ENCODE measurements around the gene CPOX.
A peak's percentile ranks its signal among the peaks of the same experiment; 100 is the strongest.

Gene CPOX

DNA sequence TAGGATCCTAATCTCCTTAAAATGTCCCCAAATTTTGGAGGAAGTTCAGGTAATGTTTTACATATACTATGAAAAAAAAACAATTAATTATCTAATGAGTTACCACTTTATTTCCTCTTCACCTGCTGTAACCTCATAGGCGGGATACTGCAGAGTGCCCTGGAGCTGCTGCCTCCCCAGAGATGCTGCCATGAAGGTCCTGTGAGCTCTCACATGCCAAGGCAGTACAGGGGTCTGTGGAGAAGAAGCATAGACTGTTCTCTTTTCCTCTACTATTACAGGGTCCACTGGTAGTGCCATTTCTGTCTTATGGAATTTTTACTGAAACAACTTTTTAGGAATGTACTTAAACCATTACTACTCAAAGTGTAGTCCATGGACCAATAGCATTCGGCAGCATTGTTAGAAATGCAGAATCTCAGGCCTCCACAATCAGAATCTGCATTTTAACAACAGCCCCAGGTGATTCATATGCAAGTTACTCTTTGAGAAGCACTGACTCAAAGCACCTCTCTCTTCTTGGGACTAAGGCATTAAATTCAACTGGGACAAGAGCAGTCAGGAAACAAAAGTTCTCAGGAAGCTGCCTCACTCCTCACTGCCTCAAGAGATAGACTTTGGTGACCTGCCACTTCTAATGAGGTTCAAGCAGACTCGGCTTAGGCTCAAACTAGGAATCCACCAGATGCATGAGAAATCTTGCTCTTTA, 30.3 kb upstream of the CPOX start:
- DNase-seq (ENCODE audit: extremely low read depth, insufficient read length): no peak
- Histone ChIP-seq H3K36me3 (ENCODE audit: control insufficient read depth, insufficient read depth, low read length) (no peaks in the 10 kb centered on the region), H3K27me3 (replicated peaks; ENCODE audit: control insufficient read depth, insufficient read depth, low read length) (no peaks in the 10 kb centered on the region), H3K4me3 (replicated peaks; ENCODE audit: low read depth, low read length) (no peak overlapping the region)
- TF ChIP-seq, protein P1, sequence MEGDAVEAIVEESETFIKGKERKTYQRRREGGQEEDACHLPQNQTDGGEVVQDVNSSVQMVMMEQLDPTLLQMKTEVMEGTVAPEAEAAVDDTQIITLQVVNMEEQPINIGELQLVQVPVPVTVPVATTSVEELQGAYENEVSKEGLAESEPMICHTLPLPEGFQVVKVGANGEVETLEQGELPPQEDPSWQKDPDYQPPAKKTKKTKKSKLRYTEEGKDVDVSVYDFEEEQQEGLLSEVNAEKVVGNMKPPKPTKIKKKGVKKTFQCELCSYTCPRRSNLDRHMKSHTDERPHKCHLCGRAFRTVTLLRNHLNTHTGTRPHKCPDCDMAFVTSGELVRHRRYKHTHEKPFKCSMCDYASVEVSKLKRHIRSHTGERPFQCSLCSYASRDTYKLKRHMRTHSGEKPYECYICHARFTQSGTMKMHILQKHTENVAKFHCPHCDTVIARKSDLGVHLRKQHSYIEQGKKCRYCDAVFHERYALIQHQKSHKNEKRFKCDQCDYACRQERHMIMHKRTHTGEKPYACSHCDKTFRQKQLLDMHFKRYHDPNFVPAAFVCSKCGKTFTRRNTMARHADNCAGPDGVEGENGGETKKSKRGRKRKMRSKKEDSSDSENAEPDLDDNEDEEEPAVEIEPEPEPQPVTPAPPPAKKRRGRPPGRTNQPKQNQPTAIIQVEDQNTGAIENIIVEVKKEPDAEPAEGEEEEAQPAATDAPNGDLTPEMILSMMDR (IDR thresholded peaks at IDR 0.05; ENCODE audit: insufficient read depth, low read length, poor library complexity, severe bottlenecking): no peak

DNA sequence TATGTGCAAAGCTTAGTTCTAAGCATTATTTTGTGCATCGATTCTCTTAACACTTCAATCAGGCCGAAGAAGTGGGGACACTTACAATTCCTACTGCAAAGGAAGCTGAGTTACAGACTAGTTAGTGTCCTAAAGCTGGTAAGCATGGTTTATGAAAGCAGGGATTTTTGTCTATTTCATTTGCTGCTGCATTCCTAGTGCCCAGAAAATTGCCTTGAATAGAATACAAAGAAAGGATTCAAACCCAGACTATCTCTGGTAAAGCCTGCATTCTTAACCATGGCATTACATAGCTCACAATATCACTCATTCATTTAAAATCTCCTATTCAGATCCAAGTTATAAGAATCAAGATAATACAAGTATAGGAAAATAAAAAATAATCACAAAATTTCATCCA, 24.4 kb upstream of the CPOX start:
- TF ChIP-seq, protein P1 (IDR thresholded peaks at IDR 0.05; ENCODE audit: insufficient read depth, low read length, poor library complexity, severe bottlenecking): no peak
- no peak for DNase-seq (ENCODE audit: extremely low read depth, insufficient read length)
- Histone ChIP-seq H3K36me3 (ENCODE audit: control insufficient read depth, insufficient read depth, low read length) (no peaks in the 10 kb centered on the region), H3K27me3 (replicated peaks; ENCODE audit: control insufficient read depth, insufficient read depth, low read length) (no peaks in the 10 kb centered on the region), H3K4me3 (replicated peaks; ENCODE audit: low read depth, low read length) (no peak overlapping the region)

DNA sequence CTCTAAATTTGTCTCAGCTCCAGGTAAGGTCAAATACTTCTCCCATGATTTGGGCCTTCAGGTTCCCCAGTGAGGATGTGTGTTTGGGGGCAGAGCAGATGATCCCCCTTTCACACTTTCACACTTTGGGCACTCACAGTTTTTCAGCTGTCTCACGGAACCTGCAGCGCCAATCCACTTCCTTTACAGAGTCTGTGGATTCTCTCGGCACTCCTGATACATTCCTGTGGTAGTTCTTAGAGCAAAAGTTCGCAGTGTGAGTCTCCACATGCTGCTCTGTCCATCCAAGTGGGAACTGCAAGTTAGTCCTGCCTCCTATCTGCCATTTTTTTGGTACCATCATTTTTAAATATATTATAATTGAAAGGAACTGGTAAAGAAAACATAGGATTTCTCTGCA, 20.2 kb upstream of the CPOX start:
- no peaks in the 10 kb centered on the region for H3K27me3 ChIP-seq (replicated peaks; ENCODE audit: control insufficient read depth, insufficient read depth, low read length)
- H3K4me3 ChIP-seq (replicated peaks; ENCODE audit: low read depth, low read length): no peak overlapping the region
- no peaks in the 10 kb centered on the region for H3K36me3 ChIP-seq (ENCODE audit: control insufficient read depth, insufficient read depth, low read length)
- no peak for DNase-seq (ENCODE audit: extremely low read depth, insufficient read length)
- TF ChIP-seq, protein P1 (IDR thresholded peaks at IDR 0.05; ENCODE audit: insufficient read depth, low read length, poor library complexity, severe bottlenecking): no peak

DNA sequence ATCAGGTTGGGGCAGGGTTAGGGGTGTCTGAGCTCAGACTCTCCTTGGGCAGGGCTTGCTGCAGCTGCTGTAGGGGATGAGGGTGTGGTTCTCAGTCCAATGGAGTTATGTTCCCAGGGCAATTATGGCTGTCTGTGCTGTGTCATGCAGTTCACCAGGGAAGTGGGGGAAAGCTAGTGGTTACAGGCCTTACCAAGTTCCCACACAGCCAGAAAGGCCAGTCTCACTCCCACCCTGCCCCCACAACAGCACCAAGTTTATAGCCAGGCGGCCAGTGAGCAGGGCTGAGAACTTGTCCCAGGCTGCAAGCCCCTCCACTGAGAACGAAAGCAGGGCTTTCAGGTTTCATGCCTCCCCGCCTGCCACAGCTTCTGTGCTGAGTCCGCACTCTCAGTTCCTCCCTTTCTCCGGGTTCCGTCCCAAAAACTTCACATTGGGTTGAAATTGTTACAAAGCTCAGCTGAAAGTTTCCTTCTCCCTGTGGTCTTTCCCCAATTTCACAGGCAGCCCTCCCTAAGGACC, 19.6 kb upstream of the CPOX start:
- H3K27me3 ChIP-seq (replicated peaks; ENCODE audit: control insufficient read depth, insufficient read depth, low read length): no peaks in the 10 kb centered on the region
- peak; percentile 68 for DNase-seq (ENCODE audit: extremely low read depth, insufficient read length)
- TF ChIP-seq, protein P1 (IDR thresholded peaks at IDR 0.05; ENCODE audit: insufficient read depth, low read length, poor library complexity, severe bottlenecking): no peak
- no peaks in the 10 kb centered on the region for H3K36me3 ChIP-seq (ENCODE audit: control insufficient read depth, insufficient read depth, low read length)
- H3K4me3 ChIP-seq (replicated peaks; ENCODE audit: low read depth, low read length): no peak overlapping the region

DNA sequence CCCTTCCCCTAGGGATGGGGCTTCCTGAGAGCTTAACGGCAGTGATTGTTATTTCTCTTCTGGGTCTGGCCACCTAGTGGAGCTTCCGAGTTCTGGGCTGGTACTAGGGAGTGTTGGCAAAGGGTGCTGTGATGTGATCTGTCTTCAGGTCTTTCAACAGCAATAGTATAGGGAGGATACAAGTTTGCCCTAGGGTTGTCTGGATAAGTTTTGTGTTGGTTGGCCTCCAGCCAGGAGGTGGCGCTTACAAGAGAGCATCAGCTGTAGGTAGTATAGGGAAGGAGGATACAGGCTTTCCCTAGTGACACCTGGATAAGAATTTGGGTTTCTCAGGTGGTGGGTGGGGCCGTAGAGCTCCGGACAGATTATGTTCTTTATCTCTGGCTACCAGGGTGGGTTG, 19.2 kb upstream of the CPOX start:
- H3K27me3 ChIP-seq (replicated peaks; ENCODE audit: control insufficient read depth, insufficient read depth, low read length): no peaks in the 10 kb centered on the region
- DNase-seq (ENCODE audit: extremely low read depth, insufficient read length): peak; percentile 57
- TF ChIP-seq, protein P1 (IDR thresholded peaks at IDR 0.05; ENCODE audit: insufficient read depth, low read length, poor library complexity, severe bottlenecking): peak; percentile 55
- no peak overlapping the region for H3K4me3 ChIP-seq (replicated peaks; ENCODE audit: low read depth, low read length)
- no peaks in the 10 kb centered on the region for H3K36me3 ChIP-seq (ENCODE audit: control insufficient read depth, insufficient read depth, low read length)
